Measurements from ENCODE around the gene FXYD7. TPM values are rescaled to one million over a fixed set of nuclear protein-coding genes. Genes with fewer than 3 reads are reported as not detected.

Gene FXYD7
- total RNA-seq, 1 donor from 2014 or later, result not detected

GRCh38 chr19:35118268-35119020 is 24.6 kb upstream of the FXYD7 start:
- H3K4me3 ChIP-seq (ENCODE audit: low read depth, low read length), result no peak overlapping the region
- DNase-seq (ENCODE audit: low read depth), result no peak
- no peak for TF ChIP-seq CTCF (IDR thresholded peaks at IDR 0.05; ENCODE audit: insufficient read depth, low read length, poor library complexity, severe bottlenecking)
- H3K36me3 ChIP-seq (ENCODE audit: control insufficient read depth, insufficient read depth, low read length), result no peaks in the 10 kb centered on the region
- H3K27me3 ChIP-seq (ENCODE audit: control insufficient read depth, insufficient read depth, low read length), result peaks cover 21% of the 10 kb centered on the region

- Histone ChIP-seq H3K36me3 (ENCODE audit: control insufficient read depth, insufficient read depth, low read length) (no peaks in the 10 kb centered on the region), H3K4me3 (ENCODE audit: low read depth, low read length) (no peak overlapping the region), H3K27me3 (ENCODE audit: control insufficient read depth, insufficient read depth, low read length) (peaks cover 21% of the 10 kb centered on the region)
- no peak for DNase-seq (ENCODE audit: low read depth)
- no peak for TF ChIP-seq CTCF (IDR thresholded peaks at IDR 0.05; ENCODE audit: insufficient read depth, low read length, poor library complexity, severe bottlenecking)
Observed at GRCh38 chr19:35119091-35119490, 24.0 kb upstream of the FXYD7 start.

DNA sequence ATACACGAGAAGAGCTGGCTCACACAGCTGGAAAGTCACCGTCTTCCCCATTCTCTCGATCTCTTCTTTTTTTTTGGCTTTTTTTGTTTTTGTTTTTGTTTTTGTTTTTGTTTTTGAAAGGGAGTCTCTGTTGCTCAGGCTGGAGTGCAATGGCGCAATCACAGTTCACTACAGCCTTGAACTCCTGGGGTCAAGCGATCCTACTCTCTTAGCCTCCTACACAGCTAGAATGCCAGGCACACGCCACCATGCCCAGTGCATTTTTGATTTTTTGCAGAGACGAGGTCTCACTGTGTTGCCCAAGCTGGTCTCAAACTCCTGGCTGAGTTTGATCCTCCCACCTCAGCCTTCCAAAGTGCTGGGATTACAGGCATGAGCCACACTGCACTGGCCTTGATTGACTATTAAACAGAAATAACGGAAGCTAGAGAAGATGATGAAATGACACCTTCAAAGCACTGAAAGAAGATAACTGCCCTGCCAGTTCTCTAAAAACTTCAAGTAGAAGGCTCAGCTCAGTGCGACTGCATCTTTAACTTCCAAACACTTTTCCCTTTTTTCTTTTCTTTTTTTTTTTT is 23.4 kb upstream of the FXYD7 start:
- H3K27me3 ChIP-seq (ENCODE audit: control insufficient read depth, insufficient read depth, low read length), result peaks cover 21% of the 10 kb centered on the region
- DNase-seq (ENCODE audit: low read depth), result no peak
- TF ChIP-seq CTCF (IDR thresholded peaks at IDR 0.05; ENCODE audit: insufficient read depth, low read length, poor library complexity, severe bottlenecking), result no peak
- H3K4me3 ChIP-seq (ENCODE audit: low read depth, low read length), result no peak overlapping the region
- no peaks in the 10 kb centered on the region for H3K36me3 ChIP-seq (ENCODE audit: control insufficient read depth, insufficient read depth, low read length)

DNA sequence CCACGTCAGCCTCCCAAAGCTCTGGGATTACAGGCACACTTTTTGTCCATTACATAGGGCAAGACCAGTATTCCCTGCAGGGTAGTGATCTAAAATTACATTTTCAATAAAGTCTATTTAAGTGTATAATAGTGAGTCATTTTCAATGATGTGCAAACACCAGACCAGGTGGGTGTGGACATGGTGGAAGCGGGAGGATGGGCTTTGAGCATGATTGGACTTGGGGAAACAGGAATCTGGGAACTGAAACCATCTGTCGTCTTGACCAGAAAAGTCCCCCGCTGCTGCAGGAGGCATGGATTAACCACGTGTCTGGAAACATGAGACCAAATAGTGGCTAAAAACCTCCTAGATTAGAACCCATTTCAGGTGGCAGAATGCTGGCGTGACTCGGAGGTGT is 22.6 kb upstream of the FXYD7 start:
- DNase-seq (ENCODE audit: low read depth), result no peak
- no peak overlapping the region for H3K4me3 ChIP-seq (ENCODE audit: low read depth, low read length)

GRCh38 chr19:35120898-35121297 is 22.2 kb upstream of the FXYD7 start:
- Histone ChIP-seq H3K36me3 (ENCODE audit: control insufficient read depth, insufficient read depth, low read length) (no peaks in the 10 kb centered on the region), H3K27me3 (ENCODE audit: control insufficient read depth, insufficient read depth, low read length) (peaks cover 9% of the 10 kb centered on the region), H3K4me3 (ENCODE audit: low read depth, low read length) (no peak overlapping the region)
- no peak for DNase-seq (ENCODE audit: low read depth)
- TF ChIP-seq CTCF (IDR thresholded peaks at IDR 0.05; ENCODE audit: insufficient read depth, low read length, poor library complexity, severe bottlenecking), result no peak

More for the DNA sequence above, 22.6 kb upstream of the FXYD7 start:
- Histone ChIP-seq H3K36me3 (ENCODE audit: control insufficient read depth, insufficient read depth, low read length) (no peaks in the 10 kb centered on the region), H3K27me3 (ENCODE audit: control insufficient read depth, insufficient read depth, low read length) (peaks cover 13% of the 10 kb centered on the region)
- TF ChIP-seq CTCF (IDR thresholded peaks at IDR 0.05; ENCODE audit: insufficient read depth, low read length, poor library complexity, severe bottlenecking), result no peak

Measured in kidney epithelial cell (primary cell).